Measurements from ENCODE around the gene AGMO.

AGMO gene

DNA sequence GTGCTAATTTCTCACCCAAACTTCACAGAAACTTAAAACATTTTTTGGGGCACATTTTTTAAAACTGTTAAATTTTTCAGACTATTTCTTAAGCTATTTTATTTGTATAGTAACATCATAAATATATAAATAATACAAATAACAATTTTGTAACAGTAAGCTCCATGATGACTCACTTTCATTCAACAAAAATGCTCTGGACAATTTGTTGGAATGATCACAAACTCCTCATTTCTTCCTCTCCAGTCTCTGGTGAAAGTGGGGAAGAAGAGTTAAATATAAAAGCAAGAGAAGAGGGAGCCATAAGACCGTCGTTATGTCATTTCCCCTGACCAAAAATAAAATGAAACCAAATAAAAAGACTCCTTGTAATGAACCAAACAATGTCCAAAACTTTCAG, 162.4 kb downstream of the AGMO start:
- H3K4me3 Mint-ChIP-seq = no peak overlapping the region
- H3K36me3 Mint-ChIP-seq (ENCODE audit: low read depth) = no peaks in the 10 kb centered on the region
- no peaks in the 10 kb centered on the region for H3K27me3 Mint-ChIP-seq (ENCODE audit: low read depth)
- H3K27ac Mint-ChIP-seq = no peak overlapping the region
- peaks cover 23% of the 10 kb centered on the region for H3K9me3 Mint-ChIP-seq
- H3K4me1 Mint-ChIP-seq (ENCODE audit: low read depth) = no peaks in the 10 kb centered on the region

DNA sequence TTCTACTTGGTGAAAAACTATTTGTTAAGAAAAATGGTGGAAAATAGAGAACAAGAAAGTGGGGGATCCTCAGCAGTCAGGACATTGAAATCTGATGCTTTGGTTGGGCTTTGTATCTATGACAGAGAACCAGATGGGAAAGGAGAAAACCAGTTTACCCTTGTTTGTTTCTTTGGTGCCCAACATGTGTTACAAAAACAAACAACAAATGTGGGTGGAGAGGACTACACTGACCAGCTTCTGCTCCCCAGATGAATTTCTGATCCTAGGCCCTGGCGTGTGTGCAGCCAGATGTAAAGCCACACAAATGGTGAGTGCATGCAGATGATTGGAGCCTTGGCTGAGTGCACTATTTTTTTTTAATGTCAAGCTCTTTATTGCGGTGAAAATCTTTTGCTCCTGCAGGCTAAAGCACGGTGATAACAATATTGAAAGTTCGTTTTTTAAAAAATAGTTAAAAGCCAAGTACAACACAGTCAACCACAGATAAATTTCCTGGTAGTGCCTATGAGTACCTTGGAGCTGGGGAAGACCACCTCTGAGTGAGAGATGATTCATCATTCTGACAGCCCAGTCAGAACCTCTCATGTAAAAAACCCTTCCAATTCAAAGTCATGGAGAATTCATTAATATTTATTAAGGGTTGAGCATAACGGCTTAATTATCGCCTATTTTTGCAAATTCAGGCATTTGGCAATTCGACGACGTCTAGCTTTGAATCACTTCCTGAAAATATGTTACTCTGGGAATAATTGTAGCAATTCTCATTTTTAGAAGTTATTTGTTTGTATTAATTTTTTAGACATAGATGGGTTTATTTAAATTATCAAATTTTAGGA, 163.7 kb downstream of the AGMO start:
- H3K4me1 Mint-ChIP-seq (ENCODE audit: low read depth) = no peaks in the 10 kb centered on the region
- no peaks in the 10 kb centered on the region for H3K36me3 Mint-ChIP-seq (ENCODE audit: low read depth)
- peaks cover 24% of the 10 kb centered on the region for H3K9me3 Mint-ChIP-seq
- no peaks in the 10 kb centered on the region for H3K27me3 Mint-ChIP-seq (ENCODE audit: low read depth)
- no peak overlapping the region for H3K27ac Mint-ChIP-seq
- H3K4me3 Mint-ChIP-seq = no peak overlapping the region

DNA sequence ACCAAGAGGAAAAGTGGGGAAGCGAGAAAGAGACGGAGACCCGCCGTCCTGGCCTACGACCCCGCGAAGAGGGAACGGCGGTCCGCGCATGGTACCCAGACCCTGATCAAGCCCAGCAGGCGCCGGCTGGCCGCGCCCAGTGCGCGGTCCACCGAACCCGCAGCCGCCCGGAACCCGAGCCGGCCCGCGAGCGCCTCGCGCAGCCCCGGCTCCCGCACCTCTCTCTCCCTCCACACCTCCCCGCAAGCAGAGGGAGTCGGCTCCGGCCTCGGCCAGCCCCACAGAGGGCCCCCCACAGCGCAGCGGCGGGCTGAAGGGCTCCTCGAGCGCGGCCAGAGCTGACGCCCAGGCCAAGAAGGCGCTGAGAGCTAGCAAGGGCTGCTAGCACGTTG, 164.7 kb downstream of the AGMO start:
- H3K4me1 Mint-ChIP-seq (ENCODE audit: low read depth) = no peaks in the 10 kb centered on the region
- H3K9me3 Mint-ChIP-seq = peaks cover 24% of the 10 kb centered on the region
- H3K36me3 Mint-ChIP-seq (ENCODE audit: low read depth) = no peaks in the 10 kb centered on the region
- no peak overlapping the region for H3K4me3 Mint-ChIP-seq
- no peak overlapping the region for H3K27ac Mint-ChIP-seq
- no peaks in the 10 kb centered on the region for H3K27me3 Mint-ChIP-seq (ENCODE audit: low read depth)

DNA sequence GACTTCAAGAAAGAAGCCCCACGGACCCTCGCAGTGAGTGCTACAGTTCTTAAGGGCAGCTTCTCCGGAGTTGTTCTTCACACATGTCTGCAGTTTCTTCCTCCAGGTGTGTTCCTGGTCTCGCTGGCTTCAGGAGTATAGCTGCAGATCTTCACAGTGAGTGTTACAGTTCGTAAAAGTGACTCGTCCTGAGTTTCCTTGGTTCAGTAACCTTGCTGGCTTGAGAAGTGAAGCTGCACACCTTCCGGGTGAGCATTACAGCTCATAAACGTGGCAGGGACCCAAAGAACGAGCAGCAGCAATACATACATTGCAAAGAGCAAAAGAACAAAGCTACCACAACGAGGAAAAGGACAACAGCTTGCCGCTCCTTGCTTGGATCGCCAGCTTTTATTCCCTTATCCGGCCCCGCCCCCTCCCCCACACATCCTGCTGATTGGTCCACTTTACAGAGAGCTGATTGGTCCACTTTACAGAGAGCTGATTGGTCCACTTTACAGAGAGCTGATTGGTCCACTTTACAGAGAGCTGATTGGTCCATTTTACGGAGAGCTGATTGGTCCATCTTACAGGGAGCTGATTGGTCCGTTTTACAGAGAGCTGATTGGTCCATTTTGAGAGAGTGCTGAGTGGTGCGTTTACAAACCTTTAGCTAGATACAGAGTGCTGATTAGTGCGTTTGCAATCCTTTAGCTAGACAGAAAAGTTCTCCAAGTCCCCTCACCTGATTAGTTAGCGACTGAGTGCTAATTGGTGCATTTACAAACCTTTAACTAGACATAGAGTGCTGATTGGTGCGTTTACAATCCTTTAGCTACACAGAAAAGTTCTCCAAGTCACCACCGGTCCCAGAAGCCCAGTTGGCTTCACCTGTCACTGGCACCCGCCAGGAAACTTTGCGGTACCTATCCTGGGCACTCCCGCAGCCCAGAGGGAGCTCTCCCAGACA, 165.3 kb downstream of the AGMO start:
- Mint-ChIP-seq H3K27ac (no peak overlapping the region), H3K4me3 (no peak overlapping the region), H3K4me1 (ENCODE audit: low read depth) (no peaks in the 10 kb centered on the region)

DNA sequence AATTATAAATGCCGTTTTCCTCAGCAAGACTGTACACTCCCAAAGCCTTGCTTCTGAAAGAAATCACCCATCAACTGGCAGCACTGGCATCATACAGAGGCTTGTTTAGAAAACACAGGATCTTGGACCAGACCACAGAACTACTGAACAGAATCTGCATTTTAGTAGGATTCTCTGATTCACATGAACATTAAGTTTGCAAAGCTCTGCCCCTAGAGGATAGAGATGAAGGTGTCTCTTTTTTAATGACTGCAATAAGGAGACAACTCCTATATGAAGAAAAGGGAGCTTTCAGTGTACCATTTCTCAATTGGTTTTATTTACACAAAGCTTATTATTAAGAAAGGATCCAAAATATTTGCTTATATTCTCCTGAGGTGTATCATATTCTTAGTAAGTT, 172.7 kb downstream of the AGMO start:
- Mint-ChIP-seq H3K36me3 (ENCODE audit: low read depth) (no peaks in the 10 kb centered on the region), H3K9me3 (no peaks in the 10 kb centered on the region), H3K27me3 (ENCODE audit: low read depth) (no peaks in the 10 kb centered on the region), H3K4me3 (no peak overlapping the region), H3K4me1 (ENCODE audit: low read depth) (no peaks in the 10 kb centered on the region), H3K27ac (no peak overlapping the region)

More for the DNA sequence above, 165.3 kb downstream of the AGMO start:
- H3K9me3 Mint-ChIP-seq = peaks cover 24% of the 10 kb centered on the region
- H3K27me3 Mint-ChIP-seq (ENCODE audit: low read depth) = no peaks in the 10 kb centered on the region
- no peaks in the 10 kb centered on the region for H3K36me3 Mint-ChIP-seq (ENCODE audit: low read depth)

DNA sequence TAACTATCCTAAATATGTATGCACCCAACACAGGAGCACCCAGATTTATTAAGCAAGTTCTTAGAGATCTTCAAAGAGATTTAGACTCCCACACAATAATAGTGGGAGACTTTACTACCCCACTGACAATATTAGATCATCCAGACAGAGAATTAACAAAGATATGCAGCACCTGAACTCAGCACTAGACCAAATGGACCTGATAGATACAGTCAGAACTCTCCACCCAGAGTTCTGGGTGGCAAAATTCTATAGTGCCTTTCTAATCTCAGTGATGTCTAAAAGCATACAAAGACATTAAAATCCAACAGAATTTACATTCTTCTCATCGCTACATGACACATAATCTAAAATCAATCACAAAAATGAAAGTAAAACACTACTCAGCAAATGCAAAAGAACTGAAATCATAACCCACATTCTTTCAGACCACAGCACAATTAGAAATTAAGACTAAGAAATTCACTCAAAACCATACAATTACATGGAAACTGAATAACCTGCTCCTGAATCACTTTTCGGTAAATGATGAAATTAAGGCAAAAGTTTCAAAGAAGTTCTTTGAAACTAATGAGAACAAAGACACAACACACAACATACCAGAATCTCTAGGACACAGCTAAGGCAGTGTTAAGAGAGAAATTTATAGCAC, 183.2 kb downstream of the AGMO start:
- H3K9me3 Mint-ChIP-seq = peaks cover 8% of the 10 kb centered on the region
- no peak overlapping the region for H3K27ac Mint-ChIP-seq
- no peak overlapping the region for H3K4me3 Mint-ChIP-seq
- H3K27me3 Mint-ChIP-seq (ENCODE audit: low read depth) = no peaks in the 10 kb centered on the region
- H3K36me3 Mint-ChIP-seq (ENCODE audit: low read depth) = no peaks in the 10 kb centered on the region
- no peaks in the 10 kb centered on the region for H3K4me1 Mint-ChIP-seq (ENCODE audit: low read depth)

DNA sequence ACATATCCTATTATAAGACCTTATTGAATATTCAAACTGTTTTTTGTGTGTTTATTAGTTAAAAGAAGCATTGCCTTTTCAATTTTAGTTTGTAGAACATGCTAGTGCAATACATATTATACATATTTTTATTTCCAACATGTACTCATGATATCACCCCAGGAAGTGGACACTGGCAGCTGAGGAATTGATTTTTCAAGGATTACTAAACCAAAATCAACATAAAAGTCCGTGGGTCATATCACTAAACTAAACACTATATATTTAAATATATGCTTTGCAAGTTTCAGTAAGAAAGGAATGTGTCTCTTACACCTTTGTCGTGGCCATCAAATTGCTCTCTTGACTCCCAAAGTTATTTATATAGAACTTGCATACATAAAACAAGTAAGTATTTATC, 185.2 kb downstream of the AGMO start:
- H3K9me3 Mint-ChIP-seq = peaks cover 8% of the 10 kb centered on the region

DNA sequence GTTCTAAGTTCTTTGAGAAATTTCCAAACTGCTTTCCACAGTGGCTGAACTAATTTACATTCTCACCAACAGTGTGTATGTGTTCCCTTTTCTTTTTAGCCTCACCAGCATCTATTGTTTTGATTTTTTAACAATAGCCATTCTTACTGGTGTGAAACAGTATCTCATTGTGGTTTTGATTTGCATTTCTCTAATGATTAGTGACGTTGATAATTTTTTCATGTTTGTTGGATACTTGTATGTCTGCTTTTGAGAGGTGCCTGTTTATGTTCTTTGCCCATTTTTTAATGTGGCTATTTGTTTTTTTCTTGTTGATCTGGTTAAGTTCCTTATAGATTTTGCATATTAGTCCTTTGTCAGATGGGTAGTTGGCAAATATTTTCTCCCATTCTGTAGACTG, 191.4 kb downstream of the AGMO start:
- peaks cover 9% of the 10 kb centered on the region for H3K9me3 Mint-ChIP-seq
- H3K27ac Mint-ChIP-seq = no peak overlapping the region
- H3K4me1 Mint-ChIP-seq (ENCODE audit: low read depth) = no peaks in the 10 kb centered on the region
- no peaks in the 10 kb centered on the region for H3K27me3 Mint-ChIP-seq (ENCODE audit: low read depth)
- H3K36me3 Mint-ChIP-seq (ENCODE audit: low read depth) = no peaks in the 10 kb centered on the region
- H3K4me3 Mint-ChIP-seq = no peak overlapping the region

More for the DNA sequence above, 185.2 kb downstream of the AGMO start:
- no peak overlapping the region for H3K27ac Mint-ChIP-seq
- H3K36me3 Mint-ChIP-seq (ENCODE audit: low read depth) = no peaks in the 10 kb centered on the region
- H3K4me3 Mint-ChIP-seq = no peak overlapping the region
- no peaks in the 10 kb centered on the region for H3K4me1 Mint-ChIP-seq (ENCODE audit: low read depth)
- H3K27me3 Mint-ChIP-seq (ENCODE audit: low read depth) = no peaks in the 10 kb centered on the region

DNA sequence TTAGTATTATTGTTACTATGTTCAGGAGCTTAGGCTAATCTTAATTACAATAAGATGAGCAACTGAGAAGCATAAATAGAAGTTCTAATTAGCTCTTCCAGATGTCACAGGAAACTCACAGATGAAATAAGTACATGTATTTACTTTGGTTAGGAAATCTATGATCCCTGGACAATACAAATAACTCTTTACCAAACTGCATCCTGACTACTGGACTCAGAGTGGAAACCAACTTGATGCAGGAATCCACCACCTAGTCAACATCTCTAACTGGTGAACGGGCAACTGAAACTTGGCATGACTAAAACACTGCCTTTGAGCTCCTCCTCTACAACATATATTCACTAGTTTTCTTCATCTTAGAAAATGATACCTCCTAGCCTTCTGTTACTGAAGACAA, 193.2 kb downstream of the AGMO start:
- Mint-ChIP-seq H3K4me3 (no peak overlapping the region), H3K27me3 (ENCODE audit: low read depth) (no peaks in the 10 kb centered on the region), H3K27ac (no peak overlapping the region), H3K36me3 (ENCODE audit: low read depth) (no peaks in the 10 kb centered on the region), H3K9me3 (peaks cover 9% of the 10 kb centered on the region), H3K4me1 (ENCODE audit: low read depth) (no peaks in the 10 kb centered on the region)

DNA sequence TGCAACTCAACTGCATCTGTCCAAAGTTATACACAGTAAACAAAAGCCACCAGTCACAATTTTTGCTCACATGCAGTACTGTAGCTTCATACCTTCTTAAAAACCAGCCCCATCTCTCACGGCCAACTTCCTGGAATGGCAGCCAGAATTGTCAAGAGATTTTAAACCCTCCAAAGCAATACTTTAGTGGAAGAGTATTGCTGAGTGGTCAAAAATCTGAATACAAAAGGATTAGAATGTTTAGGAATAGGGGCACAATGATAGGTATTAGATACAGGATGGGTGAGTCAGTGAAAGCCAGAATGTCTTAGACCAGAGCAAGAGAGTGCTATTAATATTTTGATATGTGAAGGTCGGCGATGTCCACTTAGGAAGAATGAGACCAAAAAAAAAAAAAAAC, 193.9 kb downstream of the AGMO start:
- Mint-ChIP-seq H3K27ac (no peak overlapping the region), H3K27me3 (ENCODE audit: low read depth) (no peaks in the 10 kb centered on the region), H3K4me3 (no peak overlapping the region), H3K9me3 (peaks cover 9% of the 10 kb centered on the region), H3K36me3 (ENCODE audit: low read depth) (no peaks in the 10 kb centered on the region), H3K4me1 (ENCODE audit: low read depth) (no peaks in the 10 kb centered on the region)

DNA sequence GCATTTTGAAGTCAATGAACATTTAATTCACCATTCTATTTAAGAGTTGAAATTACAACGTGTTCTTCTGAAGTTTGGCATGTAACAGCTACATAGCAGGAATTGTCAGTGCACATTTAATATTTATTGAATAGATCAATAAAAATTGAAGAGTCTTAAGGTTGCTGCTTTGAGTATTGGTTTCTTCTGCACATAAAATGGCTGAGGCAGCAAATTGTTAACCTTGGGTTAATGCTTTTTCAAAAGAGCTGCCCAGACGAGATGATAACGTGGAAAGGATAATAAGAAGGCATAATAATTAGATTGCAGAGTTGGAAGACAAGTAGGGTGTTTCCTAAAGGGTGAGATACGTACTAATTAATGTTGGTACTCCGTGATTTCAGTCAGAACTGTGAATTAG, 203.7 kb downstream of the AGMO start:
- Mint-ChIP-seq H3K9me3 (no peaks in the 10 kb centered on the region), H3K4me1 (ENCODE audit: low read depth) (no peaks in the 10 kb centered on the region), H3K27me3 (ENCODE audit: low read depth) (no peaks in the 10 kb centered on the region), H3K4me3 (no peak overlapping the region), H3K36me3 (ENCODE audit: low read depth) (no peaks in the 10 kb centered on the region), H3K27ac (no peak overlapping the region)

DNA sequence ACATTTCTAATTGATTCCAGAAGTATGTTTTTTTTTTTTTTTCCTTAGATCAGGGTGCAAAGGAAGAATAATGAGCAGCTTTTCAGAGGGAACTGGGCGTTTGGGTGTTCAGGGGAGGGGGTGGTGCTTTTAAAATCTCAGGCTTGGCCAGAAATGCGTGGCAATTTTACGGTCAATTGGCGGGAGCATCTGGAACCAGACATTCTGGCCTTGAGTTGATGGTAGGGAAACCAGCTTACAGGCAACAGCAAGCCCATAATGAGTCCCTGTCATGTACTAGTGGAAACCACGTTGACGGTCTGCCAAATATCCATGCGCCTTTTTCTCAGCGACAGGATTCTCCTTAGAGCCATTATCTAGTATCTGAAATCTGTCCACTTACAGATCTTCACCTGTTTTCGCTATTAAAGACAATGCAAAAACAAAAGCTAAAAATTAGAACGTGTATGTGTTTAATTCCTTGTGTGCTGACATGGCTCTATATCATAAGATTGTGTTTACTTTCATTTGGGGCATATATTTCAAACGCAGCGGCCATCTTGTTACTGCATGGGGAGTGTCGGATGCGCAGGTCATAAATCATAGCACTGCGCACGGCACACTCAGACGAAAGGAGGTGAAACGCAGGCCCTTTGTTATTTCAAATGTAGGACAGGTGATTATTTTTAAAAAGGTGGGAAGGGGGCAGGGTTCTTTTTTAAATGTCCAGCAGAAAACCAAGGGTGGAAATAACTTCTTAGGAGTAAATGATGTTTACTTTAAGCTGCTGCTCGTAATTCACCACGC, 209.2 kb downstream of the AGMO start:
- no peak overlapping the region for H3K27ac Mint-ChIP-seq
- H3K27me3 Mint-ChIP-seq (ENCODE audit: low read depth) = no peaks in the 10 kb centered on the region
- no peaks in the 10 kb centered on the region for H3K36me3 Mint-ChIP-seq (ENCODE audit: low read depth)
- H3K4me3 Mint-ChIP-seq = no peak overlapping the region
- H3K9me3 Mint-ChIP-seq = no peaks in the 10 kb centered on the region
- H3K4me1 Mint-ChIP-seq (ENCODE audit: low read depth) = no peaks in the 10 kb centered on the region

DNA sequence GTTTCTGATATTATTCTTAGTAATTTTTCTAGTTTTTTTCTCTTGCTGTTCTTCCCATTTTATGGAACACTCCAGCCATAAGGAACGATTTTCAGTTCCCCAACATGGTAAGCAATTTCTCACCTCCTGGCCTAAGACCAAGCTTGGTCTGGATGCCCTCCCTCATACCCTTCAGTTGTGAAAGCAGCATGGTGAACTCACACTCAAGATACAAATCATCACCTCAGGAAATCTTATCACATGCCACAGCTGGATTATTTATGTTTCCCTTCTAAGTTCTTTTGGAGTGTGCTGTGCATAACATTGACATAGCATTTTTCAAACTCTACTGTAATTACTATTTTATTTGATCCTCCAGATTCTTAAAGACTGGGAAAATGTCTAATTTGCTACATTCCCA, 216.6 kb downstream of the AGMO start:
- Mint-ChIP-seq H3K9me3 (no peaks in the 10 kb centered on the region), H3K36me3 (ENCODE audit: low read depth) (no peaks in the 10 kb centered on the region), H3K4me3 (no peak overlapping the region), H3K27ac (no peak overlapping the region), H3K27me3 (ENCODE audit: low read depth) (no peaks in the 10 kb centered on the region), H3K4me1 (ENCODE audit: low read depth) (no peaks in the 10 kb centered on the region)

DNA sequence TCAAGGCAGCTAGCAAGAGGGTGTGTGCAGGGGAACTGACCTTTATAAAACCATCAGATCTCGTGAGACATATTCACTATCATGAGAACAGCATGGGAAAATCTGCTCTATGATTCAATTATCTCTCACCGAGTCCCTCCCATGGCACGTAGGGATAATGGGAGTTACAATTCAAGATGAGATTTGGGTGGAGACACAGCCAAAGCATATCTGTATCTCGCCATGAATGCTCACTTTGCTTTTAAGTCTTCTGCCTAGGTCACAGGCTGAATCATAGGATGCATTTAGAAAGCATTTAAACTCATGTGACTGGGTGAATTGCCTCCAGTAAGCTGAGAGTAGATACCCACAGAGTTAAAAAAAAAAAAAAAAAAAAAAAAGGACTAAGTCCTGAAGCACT, 220.0 kb downstream of the AGMO start:
- Mint-ChIP-seq H3K27me3 (ENCODE audit: low read depth) (no peaks in the 10 kb centered on the region), H3K9me3 (peaks cover 4% of the 10 kb centered on the region), H3K27ac (no peak overlapping the region), H3K4me1 (ENCODE audit: low read depth) (no peaks in the 10 kb centered on the region), H3K4me3 (no peak overlapping the region), H3K36me3 (ENCODE audit: low read depth) (no peaks in the 10 kb centered on the region)

All from T-helper 1 cell treated with Interleukin-12 subunit alpha and Interleukin-12 subunit beta and Interleukin-4 antibody, amounts not matched to agents 30 μg/mL and 1 μg/mL, for 36 hours (primary cell).